HG02938 (cell line): ENCODE results near the gene YARS1.

Experiments
- ATAC-seq: cut with Tn5 transposase; IDR thresholded peaks from one replicate; pipeline ENCODE4 v1.9.1; 2021; ENCODE audit warnings: mild to moderate bottlenecking, moderate library complexity; ENCODE audit not compliant: unreplicated experiment

YARS1 gene

DNA sequence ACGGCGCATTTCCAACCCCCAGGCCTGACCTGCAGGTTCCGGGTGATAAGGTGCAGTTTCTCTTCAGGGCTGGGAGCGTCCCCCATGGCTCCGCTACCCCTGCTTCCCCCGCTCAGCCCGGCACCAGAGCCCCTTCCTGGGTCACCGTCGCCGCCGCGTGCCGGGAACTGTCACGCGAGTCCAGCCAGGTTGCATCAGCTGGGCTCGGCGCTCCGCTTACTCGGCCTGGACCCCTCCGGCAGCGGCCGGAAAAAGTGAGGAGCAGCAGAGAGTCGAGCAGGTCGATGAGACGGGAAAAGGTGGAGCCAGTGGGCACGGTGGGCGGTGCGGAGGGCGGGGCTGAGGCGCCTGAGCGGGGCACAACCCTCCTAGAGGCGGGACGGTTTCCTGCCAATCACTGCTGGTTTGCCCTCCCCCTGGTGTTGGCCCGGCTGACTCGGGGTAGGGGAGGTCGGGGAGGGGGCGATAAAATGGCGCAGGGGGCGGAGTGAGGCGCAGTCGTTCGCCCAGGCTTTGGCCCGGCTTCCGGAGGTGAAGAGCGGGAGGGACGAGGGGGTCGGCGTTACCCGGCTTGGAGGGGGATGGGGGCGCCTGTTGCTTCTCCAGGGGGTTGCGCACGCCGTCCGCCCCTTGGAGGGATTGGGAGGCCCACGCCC, at the start of gene YARS1, which contains the start of gene S100PBP:
Gene YARS1, minus strand, starts transcription at position 200 of the 656 bp plus-strand sequence. Its CDS starts 114 bp downstream, at position 86.
Gene S100PBP, plus strand, starts transcription at position 495 of the 656 bp plus-strand sequence. CDS start 8,447 bp downstream, outside the sequence.
- ATAC-seq, result peak; percentile 79

DNA sequence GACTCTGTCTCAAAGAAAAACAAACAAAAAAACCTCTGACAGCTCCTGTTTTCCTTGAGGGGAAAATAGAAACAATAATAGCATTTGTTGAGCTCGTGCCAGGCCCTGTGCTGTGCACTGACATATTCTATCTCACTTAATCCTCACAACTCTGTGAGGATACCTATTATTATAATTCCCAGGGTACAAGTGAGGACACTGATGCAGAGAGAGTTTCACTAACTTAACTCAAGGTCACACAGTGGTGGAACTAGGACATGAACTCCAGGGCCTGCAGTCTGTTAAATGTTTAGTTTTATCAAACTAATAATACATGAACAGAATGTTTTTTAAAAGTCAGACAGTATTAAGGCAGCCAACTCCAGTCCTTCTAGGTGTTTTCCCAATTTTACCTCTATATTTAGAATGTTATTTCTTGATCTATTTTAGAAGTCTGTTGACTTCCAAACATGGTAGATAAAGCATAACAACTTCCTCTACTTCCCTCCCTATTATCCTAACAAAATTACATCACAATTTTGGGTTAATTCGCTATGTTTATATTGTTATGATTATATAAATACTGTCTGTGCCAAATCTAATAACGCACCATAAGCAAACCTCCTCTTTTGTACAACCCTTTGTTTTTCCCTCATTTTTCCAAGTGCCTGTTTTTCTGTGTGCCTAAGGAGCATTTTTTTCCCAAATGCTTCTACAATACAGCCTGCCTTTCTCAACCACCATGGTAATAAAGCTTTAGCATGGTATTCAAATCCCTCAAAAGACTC, 48.7 kb upstream of the YARS1 start:
- no peak for ATAC-seq

DNA sequence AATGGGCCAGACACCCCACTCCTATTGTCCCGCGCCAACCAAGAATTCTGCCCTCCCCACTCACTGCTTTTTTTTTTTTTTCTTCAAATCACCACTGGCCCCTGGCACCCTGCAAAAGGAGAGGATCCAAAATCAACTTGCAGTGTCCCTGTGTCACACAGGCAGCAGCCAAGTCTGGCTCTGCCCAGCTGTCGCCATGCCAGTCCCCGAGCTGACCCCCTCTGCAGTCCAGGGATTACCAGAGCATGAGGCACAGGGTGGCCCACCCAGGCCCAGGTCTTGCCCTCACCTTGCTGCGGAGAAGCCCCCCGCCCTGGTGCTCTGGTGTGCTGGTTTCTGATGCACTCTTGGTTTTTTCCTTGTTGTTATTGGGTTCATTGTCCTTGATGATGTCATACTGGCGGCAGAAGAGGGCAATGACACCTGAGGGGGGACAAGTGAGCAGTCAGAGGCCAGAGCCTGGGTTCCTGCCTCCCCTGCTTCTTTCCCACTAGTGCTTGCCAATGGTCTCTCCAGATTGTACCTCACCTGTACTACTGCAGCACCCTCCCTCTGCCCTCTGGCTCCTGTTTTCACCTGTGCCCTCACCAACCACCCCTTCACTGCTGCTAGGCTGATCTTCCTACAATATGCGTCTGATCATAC, 47.3 kb upstream of the YARS1 start:
- no peak for ATAC-seq

DNA sequence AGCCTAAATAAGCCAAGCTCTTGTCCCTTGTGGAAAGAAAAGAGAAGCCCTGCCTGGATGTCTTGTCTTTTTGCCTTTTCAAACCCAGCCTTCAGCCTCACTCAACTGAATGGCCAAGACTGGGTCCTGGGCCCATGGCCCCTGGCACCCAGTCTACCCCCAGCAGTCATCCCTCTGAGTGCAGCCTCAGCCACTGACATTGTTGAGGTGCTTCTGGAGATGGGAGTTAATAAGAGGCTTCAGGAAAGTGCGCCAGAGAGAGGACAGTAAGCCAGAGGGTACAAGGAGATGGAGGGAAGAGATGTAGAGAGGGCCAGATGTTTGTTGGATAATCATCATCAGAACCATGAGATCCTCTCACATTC, 46.7 kb upstream of the YARS1 start:
- no peak for ATAC-seq

DNA sequence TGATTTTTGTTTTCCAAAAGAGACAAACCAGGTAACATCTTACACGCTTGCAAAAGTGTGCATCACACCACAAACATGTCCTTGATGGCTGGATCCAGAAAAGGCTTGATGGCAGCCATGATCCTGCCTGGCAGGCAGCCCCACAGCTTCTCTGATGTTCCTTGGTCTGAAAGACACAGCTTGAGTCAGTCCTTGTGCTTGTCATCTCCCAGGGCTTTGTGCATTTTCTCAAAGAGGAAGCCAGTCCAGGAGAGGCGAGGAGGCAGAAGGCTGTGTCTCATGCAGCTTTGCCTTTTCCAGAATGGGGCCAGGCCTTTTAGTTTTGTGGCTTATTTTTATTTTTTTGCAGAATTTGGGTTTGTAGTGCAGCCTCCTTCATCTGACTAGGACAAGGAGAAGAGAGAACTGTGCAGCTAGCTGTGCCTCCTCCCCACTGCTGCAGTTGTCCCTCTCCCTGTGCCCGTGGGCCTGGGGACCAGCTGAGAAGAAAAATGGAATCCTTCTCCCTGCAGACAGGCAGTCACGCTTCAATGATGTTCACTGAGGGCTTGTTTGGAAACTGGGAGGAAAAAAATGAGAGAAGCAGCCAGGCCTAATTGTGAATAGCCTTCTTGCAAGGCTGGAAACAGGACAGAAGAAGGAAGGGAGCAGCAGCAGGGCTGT, 46.2 kb upstream of the YARS1 start:
- ATAC-seq, result no peak

DNA sequence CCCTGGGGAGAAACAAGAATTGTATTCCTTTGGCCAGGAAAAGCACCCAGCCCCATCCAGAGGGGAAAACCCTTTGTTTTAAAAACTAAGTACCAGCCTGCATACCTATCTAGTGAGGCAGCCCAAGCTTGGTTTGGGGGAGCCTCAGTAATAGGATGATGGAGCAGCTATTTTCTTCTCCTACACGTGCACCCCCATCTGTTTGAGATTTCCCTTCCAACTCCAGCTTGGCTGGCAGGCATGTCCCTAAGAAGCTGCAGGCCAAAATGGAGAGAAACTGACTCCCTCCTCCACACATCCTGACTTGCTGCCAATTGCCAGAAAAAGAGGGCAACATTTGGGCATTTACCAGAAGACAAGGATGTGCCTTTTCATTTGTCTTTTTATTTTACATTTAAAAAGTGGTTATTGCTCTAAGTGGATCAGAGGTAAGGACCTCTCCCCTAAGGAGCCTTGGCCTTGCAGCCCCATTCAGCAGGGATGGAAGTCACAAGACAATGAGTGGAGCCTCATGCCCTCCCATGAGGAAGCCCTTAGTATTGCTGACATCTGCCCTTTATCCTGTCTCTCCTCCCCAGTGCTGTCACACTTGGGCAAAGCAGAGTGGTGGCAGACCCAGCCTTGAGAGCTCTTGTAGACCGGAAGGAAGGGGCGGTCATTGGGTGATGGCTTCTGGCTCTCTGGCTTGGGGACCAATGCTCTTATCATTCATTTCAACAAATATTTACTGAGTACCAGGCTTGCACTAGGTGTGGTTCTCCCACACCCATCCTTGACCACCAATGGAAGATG, 44.9 kb upstream of the YARS1 start:
- no peak for ATAC-seq

DNA sequence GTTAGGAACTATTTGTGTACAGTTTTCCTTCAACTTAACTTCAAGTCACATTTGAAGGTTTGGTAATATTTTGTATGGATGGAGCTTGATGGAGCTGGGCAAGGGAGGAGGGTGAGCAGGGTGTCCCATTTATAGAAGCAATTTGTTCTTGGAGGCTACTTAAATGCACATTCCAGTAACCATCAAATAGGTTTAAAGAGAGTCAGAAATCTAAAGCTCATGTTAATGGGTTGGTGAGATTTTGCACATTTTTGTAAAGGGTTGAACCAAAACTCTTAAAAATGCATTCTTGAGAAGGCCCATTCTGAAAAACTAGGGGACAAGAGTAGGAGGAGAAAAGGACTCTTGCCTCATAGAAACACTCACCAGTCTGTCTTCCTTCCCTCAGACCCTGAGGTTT, 43.4 kb upstream of the YARS1 start:
- no peak for ATAC-seq

DNA sequence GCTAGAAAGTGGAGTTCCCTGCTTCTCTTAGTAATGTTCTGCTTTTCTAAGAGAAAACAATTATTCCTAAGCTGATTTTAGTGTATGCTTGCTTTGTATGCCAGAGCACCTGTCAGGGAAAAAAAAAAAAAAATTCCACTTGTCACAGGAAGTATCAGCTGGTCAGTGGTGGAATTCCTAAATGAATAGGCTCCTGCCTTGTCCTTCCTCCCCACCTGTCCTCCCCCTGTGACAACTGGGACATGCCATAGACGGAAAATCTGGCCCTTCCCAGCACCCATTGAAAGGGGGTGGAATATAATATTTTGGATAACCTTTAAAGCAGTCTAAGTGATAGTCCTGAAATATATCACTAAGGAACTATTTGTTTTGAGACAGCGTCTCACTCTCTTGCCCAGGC, 42.8 kb upstream of the YARS1 start:
- ATAC-seq, result no peak

DNA sequence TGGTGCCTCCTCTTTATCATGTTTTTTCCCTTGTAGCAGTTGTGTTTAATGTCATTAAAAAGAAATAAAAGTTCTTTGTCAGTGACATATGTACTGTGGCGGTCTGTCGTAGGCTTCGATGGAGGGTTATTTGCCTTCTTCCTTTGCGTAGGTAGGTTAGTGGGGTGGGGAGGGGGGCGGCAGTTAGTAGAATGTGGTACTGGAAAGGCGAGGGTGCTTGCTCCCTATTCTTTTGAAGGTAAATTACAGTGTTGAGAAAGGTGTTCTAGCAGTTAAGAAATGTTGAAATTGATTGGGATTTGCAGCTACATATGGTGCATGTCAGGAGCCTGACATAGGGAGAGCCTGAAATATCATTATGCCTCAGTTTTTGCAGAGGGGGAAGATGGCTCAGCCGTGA, 41.6 kb upstream of the YARS1 start:
- no peak for ATAC-seq

DNA sequence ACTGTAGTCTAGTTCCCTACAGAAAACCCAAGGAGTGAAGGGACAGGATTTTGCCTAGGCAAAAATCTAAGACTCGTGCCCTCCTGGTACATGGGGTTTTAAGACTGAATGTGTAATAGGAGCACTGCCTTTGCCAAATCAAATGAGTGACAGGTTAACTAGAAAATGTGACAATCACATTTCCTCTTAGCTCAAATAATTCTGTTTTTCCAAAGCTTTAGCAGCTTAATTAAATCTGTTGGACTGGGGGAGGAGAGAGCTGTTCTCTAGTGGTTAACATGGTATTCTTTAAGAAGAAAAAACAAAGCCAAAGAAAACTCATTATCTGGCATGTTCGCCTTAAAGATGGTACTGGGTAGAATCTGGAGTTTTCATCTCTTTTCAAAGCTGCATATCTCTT, 41.0 kb upstream of the YARS1 start:
- no peak for ATAC-seq

DNA sequence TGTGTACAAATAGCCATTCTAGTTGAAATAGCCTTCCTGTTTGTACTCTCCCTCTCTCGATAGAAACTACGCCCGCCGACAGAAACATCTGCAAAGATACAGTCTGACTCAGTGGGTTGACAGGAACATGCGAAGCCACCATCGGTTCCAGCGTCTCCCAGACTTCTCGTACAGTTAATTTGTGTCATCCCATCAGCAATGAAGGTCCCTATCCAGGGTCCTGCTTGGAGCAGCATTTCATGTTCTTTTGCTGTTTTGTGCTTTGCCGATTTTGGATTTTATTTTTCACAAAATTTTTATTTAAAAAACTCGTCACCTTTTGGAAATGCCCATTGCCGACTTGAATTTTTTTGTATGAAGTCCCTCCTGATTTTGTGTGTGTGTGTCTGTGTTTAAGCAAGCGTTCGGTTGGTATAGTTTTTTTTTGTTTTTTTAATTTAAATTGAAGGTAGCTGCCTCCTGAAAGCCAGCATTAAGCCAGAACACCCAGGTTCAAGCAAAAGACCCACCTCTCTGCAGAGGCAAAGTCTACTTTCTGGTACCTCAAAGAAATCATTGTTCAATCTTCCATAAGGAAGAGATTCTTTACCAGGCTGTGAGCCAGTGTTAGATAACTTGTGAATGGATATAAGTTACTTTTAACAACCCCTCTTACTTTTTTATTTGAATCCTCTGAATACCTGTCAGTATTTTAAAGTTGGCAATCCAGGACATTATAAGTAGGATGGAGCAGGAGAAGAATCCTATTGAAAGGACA, 38.9 kb upstream of the YARS1 start:
- no peak for ATAC-seq

DNA sequence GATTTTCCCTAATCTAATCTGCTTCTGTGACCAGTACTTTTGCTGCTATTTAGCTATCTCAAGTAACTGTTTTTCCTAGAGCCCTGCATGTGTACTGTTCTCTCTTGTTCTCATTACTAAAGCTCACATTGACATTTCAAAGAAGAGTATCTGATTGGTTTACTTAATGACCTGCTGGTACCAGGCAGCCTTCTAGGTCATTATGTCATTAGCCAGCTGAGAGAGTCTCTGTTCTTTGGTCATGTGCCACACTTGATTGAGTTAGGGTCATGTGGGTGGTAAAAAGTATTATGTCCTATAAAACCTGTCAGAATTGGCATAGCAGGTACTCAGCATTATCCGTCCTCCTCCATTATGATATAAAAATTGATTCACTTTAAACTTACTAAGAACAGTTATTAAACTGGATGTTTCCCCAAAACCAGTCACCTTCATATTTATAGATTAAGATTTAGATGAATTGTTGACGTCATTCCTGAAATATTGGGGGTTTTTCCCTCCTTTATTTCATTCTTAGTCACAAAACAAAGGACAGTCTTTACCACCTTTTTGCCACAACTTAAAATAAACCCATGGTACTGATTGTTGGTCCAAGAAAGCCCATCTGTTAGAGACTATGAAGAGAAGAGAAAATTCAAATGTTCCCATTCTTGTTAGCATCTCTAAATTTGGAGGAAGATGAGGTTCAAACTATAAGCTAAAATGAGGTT, 31.4 kb upstream of the YARS1 start:
- no peak for ATAC-seq

DNA sequence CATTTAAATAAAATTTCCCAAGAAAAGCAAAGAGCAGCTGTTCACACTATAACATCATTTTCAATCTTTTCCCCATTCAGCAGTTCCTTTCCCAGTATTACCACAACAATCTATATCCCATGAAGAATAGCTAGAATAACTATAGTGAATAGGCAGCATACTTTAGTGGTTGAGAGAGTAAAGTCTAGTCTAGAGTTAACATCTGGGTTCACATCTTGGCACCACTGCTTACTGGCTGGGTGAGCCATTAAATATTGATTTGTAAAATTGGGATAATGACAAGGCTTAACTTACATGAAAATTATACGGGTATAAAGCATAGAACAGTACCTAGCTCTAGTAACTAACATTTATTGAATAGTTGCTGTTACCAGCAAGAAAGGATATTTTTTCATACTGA, 14.7 kb upstream of the YARS1 start:
- ATAC-seq, result no peak

DNA sequence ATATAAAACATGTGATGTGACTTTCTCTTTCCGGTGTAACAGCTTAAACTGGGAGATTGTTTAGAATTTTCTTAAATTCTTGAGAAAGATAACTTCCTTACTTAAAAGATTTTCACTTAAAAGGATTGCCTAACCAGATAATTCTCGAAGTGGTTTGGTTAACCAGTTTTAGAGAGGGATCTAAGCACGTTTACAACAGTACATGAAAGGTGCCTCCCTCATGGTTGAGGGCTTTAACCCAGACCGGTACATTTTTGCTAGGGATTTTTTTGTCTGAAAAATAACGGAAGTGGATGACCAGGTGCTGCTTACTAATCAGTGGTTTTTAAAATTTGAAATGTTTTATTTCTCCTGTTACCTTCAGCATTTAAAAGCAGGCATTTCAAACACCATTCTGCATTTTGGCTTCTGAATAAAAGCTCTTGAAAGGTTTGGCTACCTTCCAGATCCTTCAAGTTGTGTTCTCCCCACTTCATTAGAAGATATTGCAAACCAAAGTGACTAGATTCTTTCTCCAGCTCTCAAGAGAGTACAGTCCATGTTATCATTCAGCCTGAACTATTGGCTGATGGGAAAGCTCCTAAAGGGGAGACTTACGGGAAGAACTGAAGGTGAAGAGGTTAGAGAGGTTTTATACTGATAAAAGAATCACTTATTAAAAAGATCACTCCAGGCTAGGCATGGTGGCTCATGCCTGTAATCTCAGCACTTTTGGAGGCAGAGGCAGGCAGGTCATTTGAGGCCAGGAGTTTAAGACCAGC, 13.1 kb upstream of the YARS1 start:
- no peak for ATAC-seq

DNA sequence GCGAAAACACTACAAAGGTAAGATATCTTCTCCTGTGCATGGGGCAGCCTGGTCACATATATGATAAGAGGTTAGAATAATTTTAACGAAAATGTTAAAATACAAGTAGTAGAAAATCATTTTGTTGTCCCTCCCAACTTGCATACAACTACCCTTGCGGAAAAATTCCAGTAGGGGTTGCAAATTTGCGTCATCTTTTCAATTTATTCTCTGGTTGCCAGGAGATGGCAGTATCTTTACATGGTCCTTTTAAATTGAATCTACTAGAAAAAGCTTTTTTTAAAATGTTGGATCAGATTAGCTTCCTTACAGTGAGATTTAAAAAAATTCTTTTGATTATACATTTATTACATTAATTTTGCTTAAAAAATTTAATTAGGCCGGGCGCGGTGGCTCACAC, 11.2 kb upstream of the YARS1 start:
- no peak for ATAC-seq

DNA sequence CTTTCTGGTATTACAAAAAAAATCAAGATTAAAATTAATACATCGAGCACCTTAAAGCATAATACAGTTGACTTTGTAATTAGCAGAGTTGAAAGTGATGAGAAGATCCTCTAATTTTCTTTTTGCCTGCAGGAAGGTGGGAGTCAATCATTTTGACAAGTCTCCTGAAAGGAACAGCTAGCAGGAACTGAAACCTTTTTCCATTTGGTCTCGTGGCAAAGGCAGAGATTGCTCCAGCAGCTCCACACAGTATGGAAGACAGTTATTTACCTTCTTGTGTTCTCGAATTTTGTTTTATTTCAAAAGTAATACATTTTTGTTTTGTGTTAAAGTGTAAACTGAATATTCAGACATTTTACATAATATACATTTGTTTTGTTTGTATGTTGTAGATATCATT, 8.0 kb upstream of the YARS1 start:
- ATAC-seq, result no peak

DNA sequence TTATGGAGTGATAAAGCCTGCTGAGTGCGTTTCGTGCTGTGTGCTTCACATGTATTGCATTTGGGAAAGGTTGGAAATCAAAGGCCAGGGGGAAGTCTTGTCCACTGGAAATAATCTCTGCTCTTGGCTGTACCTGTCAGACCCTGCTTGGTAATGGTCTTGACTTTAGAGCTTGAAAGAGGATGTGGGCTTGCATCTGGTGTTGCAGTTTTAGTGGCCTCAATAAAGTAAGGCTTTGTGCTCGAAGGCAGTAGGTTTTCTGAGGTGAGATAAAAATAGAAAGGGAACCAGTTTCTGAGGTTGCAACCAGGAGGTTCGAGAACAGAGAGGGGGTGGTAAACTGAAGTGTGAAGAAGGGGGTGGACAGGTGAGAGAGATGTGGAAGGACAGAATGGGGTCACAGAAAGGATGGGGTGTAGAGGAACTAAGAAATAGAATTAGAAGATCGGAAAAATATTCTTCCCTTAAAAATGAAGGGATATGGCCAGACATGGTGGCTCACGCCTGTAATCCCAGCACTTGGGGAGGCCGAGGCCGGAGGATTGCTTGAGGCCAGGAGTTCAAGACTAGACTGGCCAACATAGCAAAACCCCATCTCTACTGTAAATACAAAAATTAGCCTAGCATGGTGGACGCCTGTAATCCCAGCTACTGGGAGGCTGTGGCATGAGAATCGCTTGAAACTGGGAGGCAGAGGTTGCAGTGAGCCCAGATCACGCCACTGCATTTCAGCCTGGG, 1.8 kb upstream of the YARS1 start:
- ATAC-seq, result peak; percentile 41
